HEK293 (cell line): Measurements from ENCODE around the gene DLK2.
A peak's percentile ranks its signal among the peaks of the same experiment; 100 is the strongest.
"Not testable (repeated sequence)": the region's sequence is repeated elsewhere in the genome, so short reads cannot be mapped to it uniquely, and the experiment has no call there.

ENCODE experiments used
- CTCF ChIA-PET: fragments of 350-600 bp; formaldehyde crosslinking; extraction: SDS; loops from one replicate; lab custom pipeline; 2021; ENCODE audit warnings: antibody characterized with exemption; lab: Yijun Ruan, JAX
- POLR2A ChIA-PET: fragments of 300-600 bp; formaldehyde crosslinking; extraction: SDS; loops from one replicate; lab custom pipeline; 2020; ENCODE audit warnings: antibody characterized with exemption, inconsistent platforms; lab: Yijun Ruan, JAX
- H3K27ac ChIP-seq: fragments of 200-500 bp; sonication (Bioruptor generic); 2 replicates; pipeline ENCODE4 v1.5.1; 2014; ENCODE audit warnings: low read depth, low read length, control low read depth, inconsistent platforms; ENCODE audit errors: extremely low read depth
- H3K36me3 ChIP-seq, 2 experiments: fragments of 200-500 bp in 1 of 2; sonication (Bioruptor generic) in 1 of 2; 1 replicate in 1 of 2; 2 replicates in 1 of 2; pipeline ENCODE4 v1.5.1; 2014 to 2017; ENCODE audit warnings: inconsistent platforms in 2 of 2, low read length in 2 of 2; ENCODE audit not compliant: control insufficient read depth in 2 of 2, insufficient read depth in 1 of 2
- H3K4me1 ChIP-seq: fragments of 200-500 bp; sonication (Bioruptor generic); 2 replicates; pipeline ENCODE4 v1.5.1; 2014; ENCODE audit warnings: mild to moderate bottlenecking, low read length, inconsistent platforms; ENCODE audit not compliant: control insufficient read depth, insufficient read depth
- H3K4me3 ChIP-seq: 2 replicates; pipeline ENCODE4 v1.5.1; 2011; ENCODE audit warnings: low read depth, mild to moderate bottlenecking, control low read depth, low read length, moderate library complexity
- H3K9me3 ChIP-seq: fragments of 200-500 bp; sonication (Bioruptor generic); 2 replicates; pipeline ENCODE4 v1.5.1; 2014; ENCODE audit warnings: low read depth, low read length, inconsistent platforms; ENCODE audit not compliant: control insufficient read depth, insufficient read depth
- EGR2 ChIP-seq: fragments of 450-650 bp; formaldehyde crosslinking; IDR thresholded peaks from 2 replicates; pipeline ENCODE4 v1.5.1; 2016; ENCODE audit warnings: low read depth, missing biosample characterization, missing genetic modification characterization
- KLF17 ChIP-seq: fragments of 450-650 bp; formaldehyde crosslinking; IDR thresholded peaks from 2 replicates; pipeline ENCODE4 v1.5.1; 2016; ENCODE audit warnings: missing biosample characterization, missing genetic modification characterization
- RBAK ChIP-seq: fragments of 450-650 bp; formaldehyde crosslinking; IDR thresholded peaks from 2 replicates; pipeline ENCODE4 v1.5.1; 2016; ENCODE audit warnings: missing biosample characterization, missing genetic modification characterization
- ZFHX2 ChIP-seq: fragments of 450-650 bp; formaldehyde crosslinking; conservative IDR thresholded peaks from 2 replicates; pipeline ENCODE4 v1.5.1; 2016; ENCODE audit warnings: missing biosample characterization, missing genetic modification characterization
- ZNF114 ChIP-seq: fragments of 450-650 bp; formaldehyde crosslinking; IDR thresholded peaks from 2 replicates; pipeline ENCODE4 v1.5.0; 2017; ENCODE audit warnings: missing biosample characterization, missing genetic modification characterization
- ZNF138 ChIP-seq: fragments of 450-650 bp; formaldehyde crosslinking; IDR thresholded peaks from 2 replicates; pipeline ENCODE4 v1.5.1; 2016; ENCODE audit warnings: missing biosample characterization, missing genetic modification characterization, borderline replicate concordance
- ZNF24 ChIP-seq: fragments of 450-650 bp; formaldehyde crosslinking; IDR thresholded peaks from 2 replicates; pipeline ENCODE4 v1.5.1; 2016; ENCODE audit warnings: missing biosample characterization, missing genetic modification characterization
- ZNF521 ChIP-seq: fragments of 450-650 bp; formaldehyde crosslinking; IDR thresholded peaks from 2 replicates; pipeline ENCODE4 v1.5.1; 2017; ENCODE audit warnings: missing biosample characterization, mild to moderate bottlenecking, missing genetic modification characterization
- ZNF544 ChIP-seq: fragments of 450-650 bp; formaldehyde crosslinking; IDR thresholded peaks from 2 replicates; pipeline ENCODE4 v1.5.0; 2017; ENCODE audit warnings: missing biosample characterization, missing genetic modification characterization
- ZNF549 ChIP-seq: fragments of 450-650 bp; IDR thresholded peaks from 2 replicates; pipeline ENCODE4 v1.5.1; 2018; ENCODE audit warnings: missing biosample characterization, missing genetic modification characterization, mild to moderate bottlenecking, inconsistent platforms, moderate library complexity
- ZNF558 ChIP-seq: fragments of 450-650 bp; formaldehyde crosslinking; IDR thresholded peaks from 2 replicates; pipeline ENCODE4 v1.5.1; 2016; ENCODE audit warnings: missing biosample characterization, missing genetic modification characterization
- ZNF571 ChIP-seq: fragments of 450-650 bp; formaldehyde crosslinking; IDR thresholded peaks from 2 replicates; pipeline ENCODE4 v1.5.0; 2017; ENCODE audit warnings: missing biosample characterization, missing genetic modification characterization
- ZNF791 ChIP-seq: fragments of 450-650 bp; formaldehyde crosslinking; IDR thresholded peaks from 2 replicates; pipeline ENCODE4 v1.5.1; 2016; ENCODE audit warnings: missing biosample characterization, missing genetic modification characterization
- ZNF792 ChIP-seq: fragments of 450-650 bp; formaldehyde crosslinking; IDR thresholded peaks from 2 replicates; pipeline ENCODE4 v1.5.1; 2016; ENCODE audit warnings: missing biosample characterization, missing genetic modification characterization
- TF ChIP-seq, protein P1 (sequence below): fragments of 450-650 bp; formaldehyde crosslinking; IDR thresholded peaks from 2 replicates; pipeline ENCODE4 v1.5.1; 2016; ENCODE audit warnings: missing biosample characterization, missing genetic modification characterization
- TF ChIP-seq, protein P2 (sequence below): fragments of 450-650 bp; formaldehyde crosslinking; IDR thresholded peaks from 2 replicates; pipeline ENCODE4 v1.5.1; 2016; ENCODE audit warnings: missing biosample characterization, missing genetic modification characterization
- TF ChIP-seq, protein P3 (sequence below): fragments of 450-650 bp; formaldehyde crosslinking; IDR thresholded peaks from 2 replicates; pipeline ENCODE4 v1.5.1; 2016; ENCODE audit warnings: missing biosample characterization, missing genetic modification characterization, low read depth
- TF ChIP-seq, protein P4 (sequence below): fragments of 450-650 bp; formaldehyde crosslinking; IDR thresholded peaks from 2 replicates; pipeline ENCODE4 v1.5.1; 2016; ENCODE audit warnings: missing biosample characterization, missing genetic modification characterization, borderline replicate concordance

Gene DLK2

GRCh38 chr6:43467752-43468151 lies 12.4 kb upstream of the DLK2 start (continued):
- TF ChIP-seq, protein P1, sequence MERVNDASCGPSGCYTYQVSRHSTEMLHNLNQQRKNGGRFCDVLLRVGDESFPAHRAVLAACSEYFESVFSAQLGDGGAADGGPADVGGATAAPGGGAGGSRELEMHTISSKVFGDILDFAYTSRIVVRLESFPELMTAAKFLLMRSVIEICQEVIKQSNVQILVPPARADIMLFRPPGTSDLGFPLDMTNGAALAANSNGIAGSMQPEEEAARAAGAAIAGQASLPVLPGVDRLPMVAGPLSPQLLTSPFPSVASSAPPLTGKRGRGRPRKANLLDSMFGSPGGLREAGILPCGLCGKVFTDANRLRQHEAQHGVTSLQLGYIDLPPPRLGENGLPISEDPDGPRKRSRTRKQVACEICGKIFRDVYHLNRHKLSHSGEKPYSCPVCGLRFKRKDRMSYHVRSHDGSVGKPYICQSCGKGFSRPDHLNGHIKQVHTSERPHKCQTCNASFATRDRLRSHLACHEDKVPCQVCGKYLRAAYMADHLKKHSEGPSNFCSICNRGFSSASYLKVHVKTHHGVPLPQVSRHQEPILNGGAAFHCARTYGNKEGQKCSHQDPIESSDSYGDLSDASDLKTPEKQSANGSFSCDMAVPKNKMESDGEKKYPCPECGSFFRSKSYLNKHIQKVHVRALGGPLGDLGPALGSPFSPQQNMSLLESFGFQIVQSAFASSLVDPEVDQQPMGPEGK (tag by site-specific recombination): no peak
- no peak for TF ChIP-seq ZNF791 (tag by site-specific recombination)

DNA sequence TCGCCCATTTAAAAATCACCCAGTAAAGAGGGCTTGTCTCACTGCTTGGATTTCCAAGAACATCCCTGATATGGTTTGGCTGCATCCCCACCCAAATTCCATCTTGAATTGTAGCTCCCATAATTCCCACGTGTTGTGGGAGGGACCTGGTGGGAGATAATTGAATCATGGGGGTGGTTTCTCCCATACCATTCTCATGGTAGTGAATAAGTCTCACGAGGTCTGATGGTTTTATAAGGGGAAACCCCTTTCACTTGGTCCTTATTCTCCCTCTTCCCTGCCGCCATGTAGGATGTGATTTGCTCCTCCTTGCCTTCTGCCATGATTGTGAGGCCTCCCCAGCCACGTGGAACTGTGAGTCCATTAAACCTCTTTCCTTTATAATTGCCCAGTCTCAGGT lies 11.9 kb upstream of the DLK2 start:
- H3K9me3 ChIP-seq, H3K36me3 ChIP-seq, H3K27ac ChIP-seq, H3K4me1 ChIP-seq, H3K4me3 ChIP-seq: not testable (repeated sequence)
- POLR2A ChIA-PET: interaction anchor here (1.0 kb wide), 1 partner anchor 32 kb away, joined by 3 read pairs; no protein-coding TSS in a partner anchor
- CTCF ChIA-PET: interaction anchor here (0.6 to 1.2 kb wide), 3 partner anchors 13 to 1772 kb away, joined by 3 to 4 read pairs (median 3); no protein-coding TSS in a partner anchor
- TF ChIP-seq, protein P2, sequence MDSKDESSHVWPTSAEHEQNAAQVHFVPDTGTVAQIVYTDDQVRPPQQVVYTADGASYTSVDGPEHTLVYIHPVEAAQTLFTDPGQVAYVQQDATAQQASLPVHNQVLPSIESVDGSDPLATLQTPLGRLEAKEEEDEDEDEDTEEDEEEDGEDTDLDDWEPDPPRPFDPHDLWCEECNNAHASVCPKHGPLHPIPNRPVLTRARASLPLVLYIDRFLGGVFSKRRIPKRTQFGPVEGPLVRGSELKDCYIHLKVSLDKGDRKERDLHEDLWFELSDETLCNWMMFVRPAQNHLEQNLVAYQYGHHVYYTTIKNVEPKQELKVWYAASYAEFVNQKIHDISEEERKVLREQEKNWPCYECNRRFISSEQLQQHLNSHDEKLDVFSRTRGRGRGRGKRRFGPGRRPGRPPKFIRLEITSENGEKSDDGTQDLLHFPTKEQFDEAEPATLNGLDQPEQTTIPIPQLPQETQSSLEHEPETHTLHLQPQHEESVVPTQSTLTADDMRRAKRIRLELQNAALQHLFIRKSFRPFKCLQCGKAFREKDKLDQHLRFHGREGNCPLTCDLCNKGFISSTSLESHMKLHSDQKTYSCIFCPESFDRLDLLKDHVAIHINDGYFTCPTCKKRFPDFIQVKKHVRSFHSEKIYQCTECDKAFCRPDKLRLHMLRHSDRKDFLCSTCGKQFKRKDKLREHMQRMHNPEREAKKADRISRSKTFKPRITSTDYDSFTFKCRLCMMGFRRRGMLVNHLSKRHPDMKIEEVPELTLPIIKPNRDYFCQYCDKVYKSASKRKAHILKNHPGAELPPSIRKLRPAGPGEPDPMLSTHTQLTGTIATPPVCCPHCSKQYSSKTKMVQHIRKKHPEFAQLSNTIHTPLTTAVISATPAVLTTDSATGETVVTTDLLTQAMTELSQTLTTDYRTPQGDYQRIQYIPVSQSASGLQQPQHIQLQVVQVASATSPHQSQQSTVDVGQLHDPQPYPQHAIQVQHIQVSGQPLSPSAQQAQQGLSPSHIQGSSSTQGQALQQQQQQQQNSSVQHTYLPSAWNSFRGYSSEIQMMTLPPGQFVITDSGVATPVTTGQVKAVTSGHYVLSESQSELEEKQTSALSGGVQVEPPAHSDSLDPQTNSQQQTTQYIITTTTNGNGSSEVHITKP (tag by site-specific recombination): peak; percentile 84
- TF ChIP-seq EGR2 (tag by site-specific recombination): peak; percentile 77
- TF ChIP-seq ZFHX2 (tag by site-specific recombination): peak; percentile 69

- no peaks in the 10 kb centered on the region for H3K36me3 ChIP-seq
- CTCF ChIA-PET: interaction anchor here (0.5 to 2.9 kb wide), 3 partner anchors 10 to 72 kb away, joined by 3 to 11 read pairs (median 4); no protein-coding TSS in a partner anchor
- POLR2A ChIA-PET: interaction anchor here (1.0 kb wide), 1 partner anchor 9 kb away, joined by 10 read pairs; no protein-coding TSS in a partner anchor
- peaks cover 5% of the 10 kb centered on the region; the same call in 1 of the 2 replicates for H3K4me1 ChIP-seq
- no peak overlapping the region for H3K4me3 ChIP-seq
- H3K9me3 ChIP-seq: no peaks in the 10 kb centered on the region
- no peak overlapping the region for H3K27ac ChIP-seq
- TF ChIP-seq RBAK (tag by site-specific recombination) (no peak), ZNF114 (tag by site-specific recombination) (no peak), ZNF792 (tag by site-specific recombination) (no peak), ZNF138 (tag by site-specific recombination) (no peak), ZNF544 (tag by site-specific recombination) (no peak), ZNF571 (no peak), ZNF549 (no peak), ZNF521 (tag by site-specific recombination) (no peak), ZNF24 (tag by site-specific recombination) (no peak), ZNF558 (no peak), KLF17 (tag by site-specific recombination) (no peak)
- TF ChIP-seq, protein P3, sequence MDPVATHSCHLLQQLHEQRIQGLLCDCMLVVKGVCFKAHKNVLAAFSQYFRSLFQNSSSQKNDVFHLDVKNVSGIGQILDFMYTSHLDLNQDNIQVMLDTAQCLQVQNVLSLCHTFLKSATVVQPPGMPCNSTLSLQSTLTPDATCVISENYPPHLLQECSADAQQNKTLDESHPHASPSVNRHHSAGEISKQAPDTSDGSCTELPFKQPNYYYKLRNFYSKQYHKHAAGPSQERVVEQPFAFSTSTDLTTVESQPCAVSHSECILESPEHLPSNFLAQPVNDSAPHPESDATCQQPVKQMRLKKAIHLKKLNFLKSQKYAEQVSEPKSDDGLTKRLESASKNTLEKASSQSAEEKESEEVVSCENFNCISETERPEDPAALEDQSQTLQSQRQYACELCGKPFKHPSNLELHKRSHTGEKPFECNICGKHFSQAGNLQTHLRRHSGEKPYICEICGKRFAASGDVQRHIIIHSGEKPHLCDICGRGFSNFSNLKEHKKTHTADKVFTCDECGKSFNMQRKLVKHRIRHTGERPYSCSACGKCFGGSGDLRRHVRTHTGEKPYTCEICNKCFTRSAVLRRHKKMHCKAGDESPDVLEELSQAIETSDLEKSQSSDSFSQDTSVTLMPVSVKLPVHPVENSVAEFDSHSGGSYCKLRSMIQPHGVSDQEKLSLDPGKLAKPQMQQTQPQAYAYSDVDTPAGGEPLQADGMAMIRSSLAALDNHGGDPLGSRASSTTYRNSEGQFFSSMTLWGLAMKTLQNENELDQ (tag by site-specific recombination): no peak
- TF ChIP-seq, protein P4, sequence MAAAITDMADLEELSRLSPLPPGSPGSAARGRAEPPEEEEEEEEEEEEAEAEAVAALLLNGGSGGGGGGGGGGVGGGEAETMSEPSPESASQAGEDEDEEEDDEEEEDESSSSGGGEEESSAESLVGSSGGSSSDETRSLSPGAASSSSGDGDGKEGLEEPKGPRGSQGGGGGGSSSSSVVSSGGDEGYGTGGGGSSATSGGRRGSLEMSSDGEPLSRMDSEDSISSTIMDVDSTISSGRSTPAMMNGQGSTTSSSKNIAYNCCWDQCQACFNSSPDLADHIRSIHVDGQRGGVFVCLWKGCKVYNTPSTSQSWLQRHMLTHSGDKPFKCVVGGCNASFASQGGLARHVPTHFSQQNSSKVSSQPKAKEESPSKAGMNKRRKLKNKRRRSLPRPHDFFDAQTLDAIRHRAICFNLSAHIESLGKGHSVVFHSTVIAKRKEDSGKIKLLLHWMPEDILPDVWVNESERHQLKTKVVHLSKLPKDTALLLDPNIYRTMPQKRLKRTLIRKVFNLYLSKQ (tag by site-specific recombination): no peak
- TF ChIP-seq, protein P2 (tag by site-specific recombination): no peak
These were observed 10.6 kb upstream of the DLK2 start for GRCh38 chr6:43465948-43466347.
